NCI-H460 (cell line): ENCODE measurements around the gene HSDL2. TPM values are rescaled to one million over a fixed set of nuclear protein-coding genes. Genes with fewer than 3 reads are reported as not detected.

ENCODE experiments used
- DNase-seq: peaks from one replicate; pipeline ENCODE4 v3.0.0-alpha.2; 2016; ENCODE audit warnings: low read depth; ENCODE audit errors: extremely low read depth
- polyA plus RNA-seq: library from polyadenylated mRNA; depleted of rRNA; stranded (reverse); fragments of >200 nt; gene quantifications from 2 replicates; pipeline ENCODE4 v1.2.3, GENCODE V29; 2014; cell fraction: nucleus; rRNA removed
- total RNA-seq: library from RNA; depleted of rRNA; stranded (reverse); fragments of >200 nt; shearing (Covaris generic); gene quantifications from 2 replicates; pipeline ENCODE4 v1.2.3, GENCODE V29; 2014; rRNA removed

HSDL2 gene
- 42.3 and 42.4 TPM in 2 replicates for total RNA-seq
- polyA plus RNA-seq, result 28.5 and 29.5 TPM in 2 replicates

- no peak for DNase-seq
Observed at GRCh38 chr9:112380102-112380824, at the start of gene HSDL2. HSDL2 (plus strand) TSS chr9:112380108; CDS start chr9:112380164, 56 bp downstream.

GRCh38 chr9:112331674-112331952, 48.3 kb upstream of the HSDL2 start:
- DNase-seq, result no peak

- DNase-seq, result no peak
Observed at GRCh38 chr9:112332214-112332613, 47.7 kb upstream of the HSDL2 start.

- no peak for DNase-seq
Observed at GRCh38 chr9:112332674-112332976, 47.3 kb upstream of the HSDL2 start.

- peak; percentile 69 for DNase-seq
Observed at GRCh38 chr9:112332977-112333638, 46.8 kb upstream of the HSDL2 start, which contains the start of gene PTBP3. PTBP3 (minus strand) TSS chr9:112333619; CDS start chr9:112297865, 35,754 bp downstream.

GRCh38 chr9:112333639-112334431, 46.1 kb upstream of the HSDL2 start:
- peak; percentile 93 for DNase-seq

- DNase-seq, result no peak
Observed at GRCh38 chr9:112334432-112334841, 45.5 kb upstream of the HSDL2 start.

GRCh38 chr9:112337547-112337946, 42.4 kb upstream of the HSDL2 start:
- no peak for DNase-seq

GRCh38 chr9:112338561-112338960, 41.3 kb upstream of the HSDL2 start:
- no peak for DNase-seq

- DNase-seq, result no peak
Observed at GRCh38 chr9:112339886-112340285, 40.0 kb upstream of the HSDL2 start.

- no peak for DNase-seq
Observed at GRCh38 chr9:112341730-112342129, 38.2 kb upstream of the HSDL2 start.

GRCh38 chr9:112348257-112349007, 31.5 kb upstream of the HSDL2 start:
- peak; percentile 79 for DNase-seq

GRCh38 chr9:112349008-112349333, 30.9 kb upstream of the HSDL2 start:
- DNase-seq, result no peak

- no peak for DNase-seq
Observed at GRCh38 chr9:112351184-112351583, 28.7 kb upstream of the HSDL2 start.

- no peak for DNase-seq
Observed at GRCh38 chr9:112352209-112352608, 27.7 kb upstream of the HSDL2 start.

GRCh38 chr9:112354081-112354743, 25.7 kb upstream of the HSDL2 start:
- no peak for DNase-seq

GRCh38 chr9:112355427-112355897, 24.4 kb upstream of the HSDL2 start:
- DNase-seq, result no peak

GRCh38 chr9:112360047-112360804, 19.7 kb upstream of the HSDL2 start:
- DNase-seq, result no peak

- peak; percentile 40 for DNase-seq
Observed at GRCh38 chr9:112361601-112362000, 18.3 kb upstream of the HSDL2 start.

- DNase-seq, result no peak
Observed at GRCh38 chr9:112364761-112365160, 15.1 kb upstream of the HSDL2 start.
